Measurements from ENCODE around the gene LGALS14.

- no peak for TF ChIP-seq CTCF (IDR thresholded peaks at IDR 0.05; ENCODE audit: low read depth, low read length)
- no peak for TF ChIP-seq POLR2A (IDR thresholded peaks at IDR 0.05; ENCODE audit: extremely low read depth, insufficient read length)
- TF ChIP-seq MYC (IDR thresholded peaks at IDR 0.05; ENCODE audit: low read depth, low read length), result no peak
- TF ChIP-seq MAX (IDR thresholded peaks at IDR 0.05; ENCODE audit: low read depth, low read length), result no peak
Observed at GRCh38 chr19:39729594-39729993, 25.3 kb downstream of the LGALS14 start.

All from NB4 (cell line).